ENCODE data around the gene ZNF396.
A peak's percentile ranks its signal among the peaks of the same experiment; 100 is the strongest.

- TF ChIP-seq MAX (IDR thresholded peaks at IDR 0.05) (no peak), RAD21 (IDR thresholded peaks at IDR 0.05) (no peak), TAF1 (conservative IDR thresholded peaks at IDR 0.05) (no peak), ZBTB33 (IDR thresholded peaks at IDR 0.05) (no peak), CTCF (IDR thresholded peaks at IDR 0.05; ENCODE audit: low read depth, low read length, missing input control) (no peak), GABPA (IDR thresholded peaks at IDR 0.05 in 1 of 2, conservative IDR thresholded peaks at IDR 0.05 in 1 of 2) (peak; percentile 81 to 88), NR2F2 (IDR thresholded peaks at IDR 0.05) (peak; percentile 23), REST (IDR thresholded peaks at IDR 0.05) (no peak), HNF4A (conservative IDR thresholded peaks at IDR 0.05) (no peak), JUND (IDR thresholded peaks at IDR 0.05) (no peak), SP1 (IDR thresholded peaks at IDR 0.05) (no peak), EGR1 (IDR thresholded peaks at IDR 0.05; ENCODE audit: low read depth in 2 of 2) (no peak), YY1 (IDR thresholded peaks at IDR 0.05) (peak; percentile 15), FOXA1 (IDR thresholded peaks at IDR 0.05) (no peak)
Measured at GRCh38 chr18:35376742-35377695, at the start of gene ZNF396.
